ENCODE data around the gene ACAT1. TPM values are rescaled to one million over a fixed set of nuclear protein-coding genes. Genes with fewer than 3 reads are reported as not detected.

Gene ACAT1
- total RNA-seq = 88.1 and 101 TPM in 2 replicates

DNA sequence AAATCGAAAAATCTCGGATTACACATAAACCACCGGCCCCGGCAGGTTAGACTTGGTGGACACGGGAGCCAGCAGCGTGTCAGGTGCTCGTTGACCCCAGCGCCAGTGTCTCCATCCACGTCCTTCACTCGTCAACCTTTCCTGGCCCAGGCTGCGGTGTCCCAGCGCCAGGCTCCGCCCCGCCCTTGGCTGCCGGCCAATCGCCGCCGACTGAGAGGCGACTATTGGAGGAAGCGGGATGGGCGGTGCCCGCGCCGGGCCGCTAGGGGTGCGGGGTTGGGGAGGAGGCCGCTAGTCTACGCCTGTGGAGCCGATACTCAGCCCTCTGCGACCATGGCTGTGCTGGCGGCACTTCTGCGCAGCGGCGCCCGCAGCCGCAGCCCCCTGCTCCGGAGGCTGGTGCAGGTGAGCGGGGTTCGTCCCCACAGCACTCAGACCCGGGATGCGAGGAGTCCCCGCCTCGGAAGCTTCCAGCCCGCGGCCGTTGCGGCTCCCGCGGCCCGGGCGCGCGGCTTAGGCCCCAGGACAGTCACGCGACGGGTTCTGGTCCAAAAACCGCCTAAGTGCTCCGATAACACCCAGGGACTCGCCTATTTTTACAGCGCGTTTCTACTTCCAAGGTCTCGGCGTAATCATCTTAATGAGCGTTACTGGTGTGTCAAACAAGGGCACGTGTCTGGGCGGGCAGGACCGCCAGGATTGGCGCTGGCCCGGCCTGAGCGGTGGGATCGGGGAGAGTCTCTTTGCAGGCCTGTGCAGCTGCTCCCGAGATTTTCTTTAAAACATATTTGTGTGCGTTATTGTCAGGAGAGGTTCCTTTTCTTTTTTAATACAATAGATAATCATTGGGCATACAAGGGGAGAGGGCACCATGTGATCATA, at the start of gene ACAT1:
Gene ACAT1 (plus strand): TSS at position 294 of the 882 bp plus-strand sequence. CDS start 40 bp downstream, at position 334.

Other genes with a start within 250 kb of the ACAT1 start
- not detected in 2 replicates for gene RAB39A, start 193.1 kb upstream of the ACAT1 start, total RNA-seq
- 34.1 and 35.4 TPM in 2 replicates for gene CUL5, start 112.7 kb upstream of the ACAT1 start, total RNA-seq
- 7.7 and 8.1 TPM in 2 replicates for gene NPAT, start 101.1 kb downstream of the ACAT1 start, total RNA-seq
- gene ATM, start 101.5 kb downstream of the ACAT1 start, total RNA-seq = 117 and 144 TPM in 2 replicates

Data from smooth muscle cell of bladder (primary cell).